HG02970 (cell line): ENCODE data around the gene ADRA2B.

Experiments
- ATAC-seq: cut with Tn5 transposase; IDR thresholded peaks from one replicate; pipeline ENCODE4 v1.9.1; 2021; ENCODE audit warnings: mild to moderate bottlenecking, moderate library complexity, moderate number of reproducible peaks; ENCODE audit not compliant: unreplicated experiment, low FRiP score

Gene ADRA2B

DNA sequence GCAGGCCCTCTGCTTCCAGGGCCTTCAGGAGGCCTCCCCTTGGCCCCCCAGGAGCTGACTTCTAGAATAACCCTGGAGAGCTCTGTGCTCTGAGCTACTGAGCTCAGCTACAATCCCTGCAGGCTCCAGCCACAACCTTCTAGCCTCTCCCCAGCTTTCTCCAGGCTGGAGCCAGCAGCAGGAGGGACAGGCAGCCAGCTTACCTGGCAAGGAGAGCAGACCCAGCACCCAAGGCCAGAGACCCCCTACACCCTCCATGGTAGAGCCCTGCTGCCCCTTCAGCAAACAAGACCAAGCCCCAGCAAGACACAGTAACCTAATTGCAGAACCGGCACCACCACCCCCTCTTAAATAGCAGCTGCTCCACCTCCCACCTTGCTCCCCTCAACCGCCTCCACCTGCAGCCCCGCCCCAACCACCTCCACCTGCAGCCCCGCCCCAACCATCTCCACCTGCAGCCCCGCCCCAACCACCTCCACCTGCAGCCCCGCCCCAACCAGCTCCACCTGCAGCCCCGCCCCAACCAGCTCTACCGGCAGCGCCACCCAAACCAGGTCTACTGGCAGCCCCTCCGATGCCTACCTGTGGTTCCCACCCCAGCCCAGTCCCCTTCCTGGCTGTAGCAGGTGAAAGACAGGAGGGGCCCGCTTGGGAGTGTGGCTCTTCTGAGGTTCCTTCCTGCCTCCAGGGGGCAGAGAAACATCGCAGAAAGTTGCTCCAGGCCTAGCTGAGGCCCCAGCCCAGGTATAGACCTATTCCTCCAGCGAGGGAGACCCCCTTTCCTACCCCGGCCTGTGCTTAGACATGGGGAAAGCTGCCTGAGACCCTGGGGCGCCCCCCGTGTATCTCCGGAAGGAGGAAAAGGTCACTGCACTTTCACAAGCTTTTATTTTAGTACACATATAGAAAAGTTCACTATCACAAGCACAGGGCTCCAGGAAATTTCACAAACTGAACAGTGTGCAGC lies 22.1 kb upstream of the ADRA2B start, which contains the start of gene ASTL:
Gene ASTL, minus strand, starts transcription at position 324 of the 967 bp plus-strand sequence. Its CDS starts 66 bp downstream, at position 258.
- no peak for ATAC-seq

- no peak for ATAC-seq
Observed at GRCh38 chr2:96137321-96138178, 21.2 kb upstream of the ADRA2B start.

DNA sequence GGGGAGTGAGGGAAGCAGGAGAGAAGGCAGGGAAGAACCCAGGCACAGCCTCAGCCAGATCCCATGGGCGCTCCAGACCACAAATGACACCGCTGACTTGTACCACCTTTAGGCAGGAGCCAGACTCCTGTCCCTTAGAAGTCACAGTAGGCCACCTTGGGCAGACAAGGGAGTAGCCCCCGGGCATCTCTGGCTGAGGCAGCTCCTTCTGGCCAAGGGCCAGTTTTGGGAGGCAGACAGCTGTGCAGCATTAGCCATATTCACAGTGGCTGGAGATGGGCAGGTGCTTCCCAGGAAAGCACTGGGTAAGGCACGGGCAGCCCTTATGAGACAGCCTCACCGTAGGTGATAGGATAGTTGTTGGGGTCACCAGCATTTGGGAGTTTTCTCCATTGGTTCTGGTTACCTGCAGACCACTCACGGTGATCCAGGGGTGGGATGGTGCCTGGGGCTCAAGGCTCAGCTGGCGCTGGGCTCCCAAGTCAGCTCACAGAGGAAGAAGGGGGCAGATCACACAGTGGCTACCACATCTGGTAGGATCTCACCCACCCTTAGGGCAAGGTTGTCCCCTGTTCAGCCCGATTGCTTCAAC lies 19.9 kb upstream of the ADRA2B start:
- no peak for ATAC-seq

DNA sequence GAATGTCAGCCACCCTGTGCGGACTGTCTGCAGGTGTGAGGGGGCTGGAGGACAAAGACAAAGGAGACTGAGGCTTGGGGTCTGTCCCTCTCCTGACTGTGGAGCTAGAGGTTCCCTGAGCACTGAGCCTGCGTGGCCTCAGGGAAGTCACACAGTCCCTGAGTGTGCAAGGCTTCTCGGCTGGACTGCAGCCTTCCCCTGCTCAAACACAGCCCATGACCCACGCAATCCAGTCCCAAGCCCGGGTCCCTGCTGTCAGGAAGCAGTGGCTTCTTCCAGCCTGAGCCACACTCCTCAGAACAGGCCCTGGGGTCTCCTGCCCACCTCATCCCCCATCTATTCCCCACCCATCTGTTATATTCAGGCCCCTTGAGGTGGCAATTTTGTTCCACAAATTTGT lies 19.2 kb upstream of the ADRA2B start:
- no peak for ATAC-seq

GRCh38 chr2:96135171-96135570 lies 18.8 kb upstream of the ADRA2B start:
- no peak for ATAC-seq

DNA sequence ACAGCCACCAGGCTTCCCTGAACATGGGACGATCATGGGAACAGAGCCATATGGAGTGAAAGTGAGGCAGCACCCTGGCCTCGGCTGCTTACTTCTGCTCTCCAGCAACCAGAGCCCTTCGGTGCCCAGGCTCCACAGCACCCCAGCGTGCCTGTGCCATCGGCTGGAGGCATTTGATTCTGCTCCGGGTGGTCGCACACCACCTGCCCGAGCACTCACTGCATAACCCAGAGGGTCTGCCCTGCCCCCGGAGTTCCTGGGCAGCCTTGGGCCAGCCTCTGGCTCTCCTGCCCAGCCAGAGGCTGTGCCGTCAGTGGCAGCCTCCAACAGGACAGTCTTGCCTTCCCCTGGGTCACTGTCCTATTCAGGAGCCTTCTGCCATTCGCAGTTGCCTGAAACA lies 18.1 kb upstream of the ADRA2B start:
- no peak for ATAC-seq

- no peak for ATAC-seq
Observed at GRCh38 chr2:96131813-96132745, 15.7 kb upstream of the ADRA2B start.

DNA sequence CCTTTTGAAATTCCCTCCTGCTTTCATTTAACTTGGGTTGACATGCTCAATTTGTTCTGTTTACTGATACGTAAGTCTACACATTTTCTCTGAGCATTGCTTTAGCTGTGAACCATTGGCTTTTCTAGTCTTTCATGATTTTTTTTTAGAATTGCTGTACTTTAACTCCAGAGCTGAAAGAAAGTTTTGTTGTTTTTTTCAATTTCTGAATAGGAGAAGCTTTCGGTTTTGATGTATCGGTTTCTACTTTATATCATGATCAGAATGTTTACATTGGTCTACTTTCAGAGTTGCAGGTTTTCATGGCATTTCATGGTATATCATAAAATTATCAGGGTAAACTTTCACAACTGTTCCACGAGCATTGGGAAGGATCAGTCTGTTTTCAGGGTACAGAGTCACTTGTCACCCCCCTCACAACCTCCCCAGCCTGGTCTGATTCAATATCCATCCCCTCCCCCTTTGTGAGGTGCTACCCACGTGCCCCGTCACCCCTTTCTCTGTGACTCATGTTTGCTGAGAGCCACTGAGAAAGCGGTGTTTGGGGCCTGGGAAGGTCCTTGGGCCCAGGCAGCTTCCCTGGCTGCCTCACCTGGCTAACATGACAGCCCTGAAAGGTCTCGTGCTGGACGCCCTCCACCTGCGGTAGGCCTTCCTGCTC lies 14.9 kb upstream of the ADRA2B start:
- ATAC-seq, result no peak

GRCh38 chr2:96130483-96130882 lies 14.1 kb upstream of the ADRA2B start:
- no peak for ATAC-seq

DNA sequence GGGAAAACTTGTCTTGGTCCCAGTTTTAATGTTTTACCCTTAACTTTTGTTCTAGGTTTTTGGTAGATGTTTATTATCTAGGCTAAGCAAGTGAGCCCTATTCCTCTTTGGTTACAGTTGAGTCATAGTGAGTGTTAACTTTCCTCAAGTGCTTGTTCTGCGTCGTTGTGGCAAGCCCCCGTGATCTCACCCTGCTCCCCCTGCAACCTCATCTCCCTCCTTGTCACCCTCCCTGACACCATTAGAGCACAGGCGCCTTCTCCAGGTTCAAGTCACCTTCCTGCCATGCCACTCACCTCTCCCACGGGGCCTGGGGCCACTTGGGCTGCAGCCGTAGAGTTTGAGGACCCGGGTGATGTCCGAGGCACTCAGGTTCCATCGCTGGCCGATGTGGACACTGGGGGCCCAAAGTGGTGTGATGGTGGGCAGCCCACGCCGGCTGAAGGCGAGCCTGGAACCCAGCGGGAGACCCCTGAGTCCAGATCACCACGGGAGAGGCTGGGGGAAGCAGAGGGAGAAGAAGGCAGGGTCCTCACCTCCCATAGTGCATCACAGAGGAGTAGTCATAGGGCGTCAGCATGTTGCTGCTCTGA lies 13.3 kb upstream of the ADRA2B start:
- no peak for ATAC-seq

DNA sequence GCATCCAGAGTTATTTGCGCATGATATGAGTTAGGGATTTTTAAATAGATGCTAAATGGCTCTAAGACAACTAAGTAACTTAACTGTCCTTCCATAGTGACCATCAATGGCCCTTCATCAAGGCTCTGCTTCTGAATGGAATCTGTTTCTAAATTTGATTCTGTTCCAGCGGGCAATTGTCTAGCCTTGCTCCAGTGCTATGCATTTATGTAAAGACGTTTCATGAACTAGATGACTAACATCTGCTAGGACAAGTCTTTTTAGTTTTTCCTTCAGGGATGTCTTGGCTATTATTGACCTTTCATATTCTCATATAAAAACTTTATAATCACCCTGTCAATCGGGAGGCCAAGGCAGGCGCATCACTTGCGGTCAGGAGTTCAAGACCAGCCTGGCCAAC lies 12.1 kb upstream of the ADRA2B start:
- ATAC-seq, result no peak

- ATAC-seq, result no peak
Observed at GRCh38 chr2:96124406-96125265, 8.3 kb upstream of the ADRA2B start.

GRCh38 chr2:96123936-96124335 lies 7.6 kb upstream of the ADRA2B start:
- no peak for ATAC-seq

- no peak for ATAC-seq
Observed at GRCh38 chr2:96123290-96123689, 6.9 kb upstream of the ADRA2B start.

GRCh38 chr2:96122391-96122790 lies 6.0 kb upstream of the ADRA2B start:
- no peak for ATAC-seq

DNA sequence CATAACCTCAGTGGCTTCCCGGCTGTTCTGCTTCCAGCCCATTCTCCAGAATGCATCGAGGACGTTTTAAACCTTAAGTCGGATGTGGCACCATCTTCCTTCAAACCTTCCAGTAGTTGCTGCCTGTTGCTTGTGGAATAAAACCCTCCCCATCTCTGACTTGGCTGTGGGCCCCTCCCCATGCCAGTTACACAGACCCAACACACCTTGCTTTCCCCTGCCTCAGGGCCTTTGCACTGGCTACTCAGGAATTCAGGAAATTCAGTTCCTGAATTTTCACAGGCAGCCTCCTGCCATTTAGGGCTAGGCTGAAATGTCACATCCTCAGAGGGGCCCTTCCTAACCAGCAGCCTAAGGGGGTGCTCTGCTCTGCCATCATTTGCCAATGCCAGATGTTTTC lies 5.0 kb upstream of the ADRA2B start:
- no peak for ATAC-seq

DNA sequence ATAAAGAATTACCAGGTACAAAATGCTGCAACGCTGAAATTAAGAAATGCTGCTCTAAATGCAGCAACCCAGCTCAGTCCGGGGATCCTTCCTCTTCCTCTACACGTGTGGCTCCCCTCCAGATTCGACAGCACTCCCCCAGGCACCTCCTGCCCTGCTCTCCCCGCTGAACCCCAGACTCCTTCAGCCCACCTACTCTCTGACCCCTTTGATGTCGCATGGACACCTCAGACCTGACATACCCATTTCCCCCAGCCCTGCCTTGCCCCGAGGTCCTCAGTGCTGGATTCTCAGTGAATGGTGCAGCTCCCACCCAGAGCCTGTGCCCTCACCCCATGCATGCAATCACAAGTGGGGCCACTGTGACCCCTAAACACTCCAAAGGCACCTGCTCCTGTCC lies 4.6 kb upstream of the ADRA2B start:
- no peak for ATAC-seq
